H9 (cell line): ENCODE data around the gene ACCSL. TPM values are rescaled to one million over a fixed set of nuclear protein-coding genes. Genes with fewer than 3 reads are reported as not detected.

Experiments
- DNase-seq: peaks from one replicate; pipeline ENCODE4 v3.0.0-alpha.2; 2017
- H2AFZ ChIP-seq: one replicate; pipeline ENCODE4 v1.6.1; 2013; ENCODE audit warnings: mild to moderate bottlenecking, low read length, control low read depth, moderate library complexity
- H2AK5ac ChIP-seq: 2 replicates; pipeline ENCODE4 v1.6.1; 2013; ENCODE audit warnings: low read length, control low read depth, mixed read lengths; ENCODE audit not compliant: insufficient read length
- H2BK120ac ChIP-seq: one replicate; pipeline ENCODE4 v1.6.1; 2013; ENCODE audit warnings: low read depth, mild to moderate bottlenecking, low read length, control low read depth, inconsistent platforms; ENCODE audit not compliant: poor library complexity, severe bottlenecking
- H2BK12ac ChIP-seq: 2 replicates; pipeline ENCODE4 v1.6.1; 2013; ENCODE audit warnings: low read length, control low read depth, mixed read lengths, low read depth; ENCODE audit not compliant: insufficient read length
- H2BK15ac ChIP-seq: 2 replicates; pipeline ENCODE4 v1.6.1; 2013; ENCODE audit warnings: low read depth, low read length, control low read depth
- H2BK20ac ChIP-seq: one replicate; pipeline ENCODE4 v1.6.1; 2013; ENCODE audit warnings: low read depth, mild to moderate bottlenecking, low read length, control low read depth, inconsistent platforms; ENCODE audit not compliant: poor library complexity, severe bottlenecking
- H2BK5ac ChIP-seq: 2 replicates; pipeline ENCODE4 v1.6.1; 2013; ENCODE audit warnings: low read length, control low read depth, mixed read lengths; ENCODE audit not compliant: insufficient read length
- H3K14ac ChIP-seq: 2 replicates; pipeline ENCODE4 v1.6.1; 2013; ENCODE audit warnings: low read length, control low read depth; ENCODE audit not compliant: insufficient read depth
- H3K18ac ChIP-seq: 2 replicates; pipeline ENCODE4 v1.6.1; 2013; ENCODE audit warnings: low read depth, mild to moderate bottlenecking, mixed read lengths, low read length, control low read depth; ENCODE audit not compliant: insufficient read length
- H3K23ac ChIP-seq: 2 replicates; pipeline ENCODE4 v1.6.1; 2013; ENCODE audit warnings: low read length, control low read depth, mixed read lengths, low read depth; ENCODE audit not compliant: insufficient read length
- H3K23me2 ChIP-seq: 2 replicates; pipeline ENCODE4 v1.6.1; 2013; ENCODE audit warnings: low read depth, mild to moderate bottlenecking, mixed read lengths, low read length, control low read depth; ENCODE audit not compliant: insufficient read length, poor library complexity, severe bottlenecking
- H3K27ac ChIP-seq: 2 replicates; pipeline ENCODE4 v1.5.1; 2013; ENCODE audit warnings: low read length, control low read depth, mixed read lengths, low read depth; ENCODE audit not compliant: insufficient read length
- H3K27me3 ChIP-seq: 2 replicates; pipeline ENCODE4 v1.6.1; 2013; ENCODE audit warnings: low read length, control low read depth, inconsistent platforms; ENCODE audit not compliant: insufficient read depth
- H3K4ac ChIP-seq: 2 replicates; pipeline ENCODE4 v1.6.1; 2013; ENCODE audit warnings: low read depth, mild to moderate bottlenecking, control low read depth, inconsistent platforms, low read length, moderate library complexity
- H3K4me1 ChIP-seq: 2 replicates; pipeline ENCODE4 v1.6.1; 2013; ENCODE audit warnings: low read length, control low read depth, inconsistent platforms; ENCODE audit not compliant: insufficient read depth
- H3K4me2 ChIP-seq: 2 replicates; pipeline ENCODE4 v1.6.1; 2013; ENCODE audit warnings: low read length, control low read depth, mixed read lengths; ENCODE audit not compliant: insufficient read length, insufficient read depth
- H3K56ac ChIP-seq: 2 replicates; pipeline ENCODE4 v1.6.1; 2013; ENCODE audit warnings: low read depth, mild to moderate bottlenecking, mixed read lengths, low read length, control low read depth; ENCODE audit not compliant: insufficient read length
- H3K79me1 ChIP-seq: 2 replicates; pipeline ENCODE4 v1.6.1; 2013; ENCODE audit warnings: low read depth, mild to moderate bottlenecking, moderate library complexity, low read length, control low read depth, inconsistent platforms; ENCODE audit not compliant: insufficient read depth, poor library complexity, severe bottlenecking
- H3K79me2 ChIP-seq: 2 replicates; pipeline ENCODE4 v1.6.1; 2013; ENCODE audit warnings: low read length, control low read depth, inconsistent platforms; ENCODE audit not compliant: insufficient read depth
- H3K9ac ChIP-seq: 2 replicates; pipeline ENCODE4 v1.6.1; 2013; ENCODE audit warnings: low read length, control low read depth, mixed read lengths; ENCODE audit not compliant: insufficient read length; ENCODE audit errors: extremely low read depth
- H3K9me3 ChIP-seq: one replicate; pipeline ENCODE4 v1.6.1; 2013; ENCODE audit warnings: low read depth, low read length, inconsistent platforms; ENCODE audit not compliant: control insufficient read depth
- H3T11ph ChIP-seq: one replicate; pipeline ENCODE4 v1.6.1; 2013; ENCODE audit warnings: mild to moderate bottlenecking, low read length, control low read depth, inconsistent platforms
- H4K20me1 ChIP-seq: one replicate; pipeline ENCODE4 v1.6.1; 2013; ENCODE audit not compliant: control insufficient read depth, insufficient read length, insufficient read depth
- H4K5ac ChIP-seq: 2 replicates; pipeline ENCODE4 v1.6.1; 2013; ENCODE audit warnings: low read depth, mild to moderate bottlenecking, mixed read lengths, low read length, control low read depth; ENCODE audit not compliant: insufficient read length
- H4K8ac ChIP-seq: replicated peaks from 2 replicates; pipeline ENCODE4 v1.6.1; 2013; ENCODE audit warnings: low read length, control low read depth, mixed read lengths, low read depth; ENCODE audit not compliant: insufficient read length
- H4K91ac ChIP-seq: 2 replicates; pipeline ENCODE4 v1.6.1; 2013; ENCODE audit warnings: low read depth, mild to moderate bottlenecking, moderate library complexity, mixed read lengths, low read length, control low read depth; ENCODE audit not compliant: insufficient read length
- H3K27ac Mint-ChIP-seq, 3 experiments: 2 replicates in 2 of 3; 3 replicates in 1 of 3; pipeline ENCODE4 v1.8.0; 2020 to 2021; ENCODE audit warnings: mixed read lengths in 3 of 3, mild to moderate bottlenecking in 1 of 3, moderate library complexity in 1 of 3
- H3K27me3 Mint-ChIP-seq: 2 replicates; pipeline ENCODE4 v1.8.0; 2021; ENCODE audit warnings: low read depth, mild to moderate bottlenecking, moderate library complexity, mixed read lengths
- H3K36me3 Mint-ChIP-seq, 3 experiments: 2 replicates in 2 of 3; 3 replicates in 1 of 3; pipeline ENCODE4 v1.8.0; 2020 to 2021; ENCODE audit warnings: low read depth in 3 of 3, mixed read lengths in 3 of 3; ENCODE audit not compliant: insufficient read depth in 1 of 3
- H3K4me1 Mint-ChIP-seq, 2 experiments: 2 replicates each; pipeline ENCODE4 v1.8.0; 2020; ENCODE audit warnings: mixed read lengths in 2 of 2
- H3K4me3 Mint-ChIP-seq, 2 experiments: 2 replicates in 1 of 2; 3 replicates in 1 of 2; pipeline ENCODE4 v1.8.0; 2020 to 2021; ENCODE audit warnings: mild to moderate bottlenecking in 2 of 2, mixed read lengths in 2 of 2, moderate library complexity in 1 of 2
- H3K9me3 Mint-ChIP-seq, 2 experiments: 2 replicates in 1 of 2; 3 replicates in 1 of 2; pipeline ENCODE4 v1.8.0; 2020; ENCODE audit warnings: mild to moderate bottlenecking in 2 of 2, mixed read lengths in 2 of 2, moderate library complexity in 1 of 2
- CTCF ChIP-seq: fragments of 200-600 bp; sonication (generic); conservative IDR thresholded peaks from 3 replicates; pipeline ENCODE4 v1.8.0; 2021; ENCODE audit warnings: antibody characterized with exemption, mild to moderate bottlenecking
- WGBS: extraction: QIAGEN DNeasy Blood & Tissue Kit; methylation state at CpG from one replicate; pipeline ENCODE4 v1.1.7; 2013; ENCODE audit warnings: missing lambda C conversion rate, low lambda C conversion rate, mixed read lengths; ENCODE audit not compliant: insufficient read length; ENCODE audit errors: extremely low coverage; 5-methylcytosine and 5-hydroxymethylcytosine counted together
- total RNA-seq: library from RNA; stranded (reverse); gene quantifications from 2 replicates; pipeline ENCODE4 v1.2.1, GENCODE V29; 2021

ACCSL gene
- total RNA-seq, 1 experiment from 2014 or later, result not detected

- Histone ChIP-seq H3K79me1 (no peaks in the 10 kb centered on the region), H3K27ac (no peak overlapping the region), H2AK5ac (no peak overlapping the region), H3K27me3 (no peaks in the 10 kb centered on the region; the same call in 1 of the 2 replicates), H2BK12ac (no peak overlapping the region), H4K5ac (no peak overlapping the region), H3K56ac (no peak overlapping the region), H3K23ac (no peak overlapping the region), H2BK15ac (no peak overlapping the region), H4K91ac (no peak overlapping the region), H3K4me1 (no peaks in the 10 kb centered on the region), H3K4ac (no peak overlapping the region), H3K14ac (no peak overlapping the region), H3K9me3 (no peaks in the 10 kb centered on the region), H3K79me2 (no peaks in the 10 kb centered on the region), H2AFZ (no peak overlapping the region), H2BK120ac (no peak overlapping the region), H2BK5ac (no peak overlapping the region), H2BK20ac (no peak overlapping the region), H4K8ac (no peak overlapping the region), H3K4me2 (no peak overlapping the region), H3T11ph (no peak overlapping the region), H3K18ac (no peak overlapping the region), H4K20me1 (no peaks in the 10 kb centered on the region), H3K23me2 (no peaks in the 10 kb centered on the region), H3K9ac (no peak overlapping the region)
- DNase-seq, result no peak
- H3K36me3 Mint-ChIP-seq, result no peaks in the 10 kb centered on the region
- no peak overlapping the region for H3K27ac Mint-ChIP-seq
- peaks cover 3 to 5% of the 10 kb centered on the region in 2 experiments; a peak in 3 of 5 replicates for H3K9me3 Mint-ChIP-seq
- no peaks in the 10 kb centered on the region for H3K4me1 Mint-ChIP-seq
- TF ChIP-seq CTCF, result no peak
- WGBS, result no CpG with 5 or more reads among the region's 2 CpGs
- H3K27me3 Mint-ChIP-seq, result peaks cover 16% of the 10 kb centered on the region
- H3K4me3 Mint-ChIP-seq, result no peak overlapping the region
Observed at GRCh38 chr11:44046182-44046581, 1.6 kb upstream of the ACCSL start.
